GM20000 (cell line): ENCODE data around the gene CADPS.

Experiments
- DNase-seq: peaks from one replicate; pipeline ENCODE4 v3.0.0; 2012; ENCODE audit warnings: low spot score
- CTCF ChIP-seq: IDR thresholded peaks from 2 replicates; pipeline ENCODE4 v1.5.1; 2012; ENCODE audit warnings: mild to moderate bottlenecking, control low read depth; ENCODE audit errors: extremely low read depth, missing control alignments

Gene CADPS

GRCh38 chr3:62611541-62612240 lies 263.5 kb downstream of the CADPS start:
- no peak for TF ChIP-seq CTCF
- DNase-seq, result no peak

DNA sequence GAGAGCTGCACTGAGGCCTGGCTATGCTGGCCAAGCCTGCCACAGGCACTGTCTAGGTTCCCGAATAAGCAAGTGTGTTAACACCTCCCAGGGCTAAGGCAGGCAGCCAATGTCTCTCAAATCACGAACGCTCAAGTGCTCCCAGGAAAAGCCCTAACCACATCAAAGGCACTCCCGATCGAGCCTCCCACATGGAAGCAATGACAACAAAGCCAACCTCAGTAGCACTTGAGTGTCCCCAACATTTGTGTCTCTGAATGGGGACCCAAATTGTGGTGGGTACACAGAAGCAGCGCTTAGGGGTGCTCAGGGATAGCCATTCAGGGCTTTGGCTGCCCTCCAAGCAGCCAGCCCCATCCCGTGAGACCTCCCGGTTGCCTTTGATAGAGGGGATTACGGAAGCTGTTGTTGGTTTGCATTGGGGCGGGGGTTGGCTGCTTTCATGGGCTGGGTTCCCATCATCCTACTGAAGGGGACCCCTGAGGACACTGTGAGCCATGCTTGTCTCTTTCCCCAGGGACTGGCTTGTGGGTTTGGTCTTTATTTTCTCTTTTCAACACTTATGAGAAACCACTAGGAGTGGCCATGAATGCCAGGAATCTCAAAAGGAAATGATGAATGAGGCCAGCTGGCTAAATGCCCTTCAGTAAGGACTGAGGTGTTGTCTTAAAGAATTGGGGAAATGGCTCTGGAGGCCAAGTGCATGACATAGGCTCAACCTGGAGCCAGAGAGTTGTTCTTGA lies 267.8 kb downstream of the CADPS start:
- TF ChIP-seq CTCF, result no peak
- DNase-seq, result no peak

DNA sequence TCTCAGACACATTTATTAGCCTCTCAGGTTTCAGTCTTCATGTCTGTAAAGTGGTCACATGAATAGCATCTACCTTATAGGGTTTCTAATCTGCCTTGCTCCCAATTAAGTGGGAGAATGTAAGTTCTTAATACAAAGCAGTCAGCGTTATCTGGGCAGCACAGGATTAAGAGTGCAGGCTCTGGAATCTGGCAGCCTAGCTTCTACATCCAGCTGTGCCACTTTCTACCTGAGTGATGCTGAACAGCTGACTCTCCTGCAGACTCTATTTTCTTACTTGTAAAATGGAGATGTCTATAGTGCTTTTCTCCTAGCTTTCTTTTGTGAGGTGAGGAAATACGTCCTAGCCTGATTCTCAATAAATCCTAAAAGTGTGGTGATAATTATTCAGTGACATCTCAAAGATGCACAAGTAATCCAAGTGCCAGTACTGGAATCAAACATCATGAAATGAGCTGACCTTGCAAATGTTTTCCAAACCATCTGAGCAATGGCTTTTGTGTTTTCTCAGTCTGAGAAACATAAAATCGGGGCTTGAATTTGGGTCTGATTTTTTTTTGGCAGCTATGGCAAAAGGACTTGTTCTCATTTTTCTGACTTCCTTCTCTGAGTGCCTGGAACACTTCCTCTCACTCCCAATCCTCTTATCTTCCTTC lies 269.7 kb downstream of the CADPS start:
- no peak for DNase-seq
- TF ChIP-seq CTCF, result no peak

- no peak for DNase-seq
- no peak for TF ChIP-seq CTCF
These were observed 270.4 kb downstream of the CADPS start for GRCh38 chr3:62604751-62605351.

DNA sequence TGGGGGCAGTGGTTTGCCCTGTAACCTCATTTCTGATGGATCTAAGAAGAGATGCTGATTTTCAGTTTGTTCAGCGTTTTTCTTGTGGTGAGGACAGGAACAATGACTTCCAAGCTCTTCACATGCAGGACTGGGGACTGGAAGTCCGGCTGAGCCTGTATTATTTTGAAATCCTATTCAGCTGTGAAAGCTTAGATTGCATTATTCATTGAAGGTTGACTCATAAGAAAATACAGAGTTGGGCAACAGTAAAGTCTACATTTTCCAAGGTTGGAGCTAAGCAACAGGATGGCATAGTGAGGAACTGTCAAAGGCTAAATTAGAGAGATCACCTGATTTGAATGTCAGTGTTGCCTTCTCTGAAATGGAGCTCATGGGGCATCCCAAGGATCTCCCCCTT lies 270.9 kb downstream of the CADPS start:
- no peak for DNase-seq
- TF ChIP-seq CTCF, result no peak

DNA sequence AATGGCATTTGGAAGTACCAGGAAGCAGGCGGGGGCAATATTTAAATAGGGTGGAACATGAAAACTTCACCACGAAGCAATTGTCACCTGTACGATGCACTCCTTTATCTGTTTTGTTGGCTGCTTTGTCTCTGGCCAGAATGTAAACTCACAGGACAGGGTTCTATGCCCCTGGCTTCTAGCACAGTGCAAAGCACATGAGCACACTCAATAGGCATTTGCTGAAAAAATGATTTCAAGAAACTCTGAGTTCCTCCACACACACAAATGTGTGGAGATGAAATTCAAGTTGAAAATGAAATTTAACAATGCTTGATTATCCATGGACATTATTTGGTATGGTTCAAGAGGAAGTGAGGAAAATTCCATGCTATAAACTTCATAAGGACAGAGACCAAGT lies 272.2 kb downstream of the CADPS start:
- no peak for DNase-seq
- TF ChIP-seq CTCF, result no peak
